Astrocyte of the cerebellum (primary cell): ENCODE results near the gene RIN1.
"Not testable (repeated sequence)": the region's sequence is repeated elsewhere in the genome, so short reads cannot be mapped to it uniquely, and the experiment has no call there.

Experiments used
- DNase-seq: peaks from one replicate; pipeline ENCODE4 v3.0.0-alpha.2; 2011; ENCODE audit warnings: low read depth
- H3K4me3 ChIP-seq: 2 replicates; pipeline ENCODE4 v1.5.1; 2011; ENCODE audit warnings: mild to moderate bottlenecking, low read depth, low read length, moderate library complexity
- in situ Hi-C: cut with HindIII; loops from 2 replicates; pipeline ENCODE4 v1.10.0; 2017; ENCODE audit warnings: low sequenced_read_pairs
- TF ChIP-seq, protein P1 (sequence below): IDR thresholded peaks from 2 replicates; pipeline ENCODE4 v1.5.1; 2012; ENCODE audit warnings: low read length, low read depth, moderate library complexity, mild to moderate bottlenecking; ENCODE audit errors: missing control alignments

RIN1 gene

DNA sequence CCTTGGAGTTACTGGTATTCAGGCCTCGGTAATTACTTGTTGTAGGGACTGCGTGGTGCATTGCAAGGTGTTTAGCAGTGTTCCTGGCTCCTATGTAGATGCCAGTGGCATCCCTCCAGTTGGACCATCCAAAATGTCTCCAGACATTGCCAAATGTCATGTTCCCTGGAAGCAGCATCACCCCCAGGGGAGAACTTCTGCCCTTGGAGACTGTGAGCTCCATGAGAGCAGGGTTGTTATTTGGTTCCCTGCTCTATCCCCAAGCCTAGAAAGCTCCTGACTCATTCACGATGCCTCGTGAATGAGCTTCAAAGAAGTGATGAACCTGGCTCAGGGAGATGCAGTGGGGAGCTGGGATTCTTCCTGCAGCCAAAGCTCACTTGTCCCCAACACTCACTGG is 14.6 kb downstream of the RIN1 start:
- no peak overlapping the region for H3K4me3 ChIP-seq
- in situ Hi-C loops = no loop called here
- DNase-seq = no peak
- TF ChIP-seq, protein P1, sequence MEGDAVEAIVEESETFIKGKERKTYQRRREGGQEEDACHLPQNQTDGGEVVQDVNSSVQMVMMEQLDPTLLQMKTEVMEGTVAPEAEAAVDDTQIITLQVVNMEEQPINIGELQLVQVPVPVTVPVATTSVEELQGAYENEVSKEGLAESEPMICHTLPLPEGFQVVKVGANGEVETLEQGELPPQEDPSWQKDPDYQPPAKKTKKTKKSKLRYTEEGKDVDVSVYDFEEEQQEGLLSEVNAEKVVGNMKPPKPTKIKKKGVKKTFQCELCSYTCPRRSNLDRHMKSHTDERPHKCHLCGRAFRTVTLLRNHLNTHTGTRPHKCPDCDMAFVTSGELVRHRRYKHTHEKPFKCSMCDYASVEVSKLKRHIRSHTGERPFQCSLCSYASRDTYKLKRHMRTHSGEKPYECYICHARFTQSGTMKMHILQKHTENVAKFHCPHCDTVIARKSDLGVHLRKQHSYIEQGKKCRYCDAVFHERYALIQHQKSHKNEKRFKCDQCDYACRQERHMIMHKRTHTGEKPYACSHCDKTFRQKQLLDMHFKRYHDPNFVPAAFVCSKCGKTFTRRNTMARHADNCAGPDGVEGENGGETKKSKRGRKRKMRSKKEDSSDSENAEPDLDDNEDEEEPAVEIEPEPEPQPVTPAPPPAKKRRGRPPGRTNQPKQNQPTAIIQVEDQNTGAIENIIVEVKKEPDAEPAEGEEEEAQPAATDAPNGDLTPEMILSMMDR = no peak

DNA sequence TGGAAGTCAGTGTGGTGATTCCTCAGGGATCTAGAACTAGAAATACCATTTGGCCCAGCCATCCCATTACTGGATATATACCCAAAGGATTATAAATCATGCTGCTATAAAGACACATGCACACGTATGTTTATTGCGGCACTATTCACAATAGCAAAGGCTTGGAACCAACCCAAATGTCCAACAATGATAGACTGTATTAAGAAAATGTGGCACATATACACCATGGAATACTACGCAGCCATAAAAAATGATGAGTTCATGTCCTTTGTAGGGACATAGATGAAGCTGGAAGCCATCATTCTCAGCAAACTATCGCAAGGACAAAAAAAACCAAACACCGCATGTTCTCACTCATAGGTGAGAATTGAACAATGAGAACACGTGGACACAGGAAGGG is 15.5 kb downstream of the RIN1 start:
- H3K4me3 ChIP-seq, DNase-seq, in situ Hi-C loops: not testable (repeated sequence)

DNA sequence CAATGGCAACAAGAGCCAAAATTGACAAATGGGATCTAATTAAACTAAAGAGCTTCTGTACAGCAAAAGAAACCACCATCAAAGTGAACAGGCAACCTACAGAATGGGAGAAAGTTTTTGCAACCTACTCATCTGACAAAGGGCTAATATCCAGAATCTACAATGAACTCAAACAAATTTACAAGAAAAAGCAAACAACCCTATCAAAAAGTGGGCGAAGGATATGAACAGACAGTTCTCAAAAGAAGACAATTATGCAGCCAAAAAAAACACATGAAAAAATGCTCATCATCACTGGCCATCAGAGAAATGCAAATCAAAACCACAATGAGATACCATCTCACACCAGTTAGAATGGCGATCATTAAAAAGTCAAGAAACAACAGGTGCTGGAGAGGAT is 15.9 kb downstream of the RIN1 start:
- H3K4me3 ChIP-seq, in situ Hi-C loops: not testable (repeated sequence)

DNA sequence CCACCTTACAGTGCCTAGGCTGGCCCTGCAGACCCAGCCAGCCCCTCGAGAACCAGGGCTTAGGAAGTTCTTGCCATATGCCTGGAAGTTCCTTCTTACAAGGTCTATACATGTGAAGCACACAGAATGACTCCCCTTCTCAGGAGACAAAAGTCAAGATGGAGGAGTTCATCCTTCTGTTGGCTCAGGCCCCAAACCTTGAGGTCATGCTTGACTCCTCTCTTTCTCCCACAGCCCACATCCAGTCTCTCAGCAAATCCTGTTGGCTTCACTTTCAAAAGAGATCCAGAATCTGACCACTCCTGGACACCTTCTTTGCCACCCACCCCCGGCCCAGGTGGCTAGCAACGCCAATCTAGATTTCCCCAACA is 17.6 kb downstream of the RIN1 start:
- TF ChIP-seq, protein P1 = no peak
- in situ Hi-C loops = no loop called here
- no peak overlapping the region for H3K4me3 ChIP-seq
- no peak for DNase-seq

More for the DNA sequence above, 15.9 kb downstream of the RIN1 start:
- DNase-seq = not testable (repeated sequence)

DNA sequence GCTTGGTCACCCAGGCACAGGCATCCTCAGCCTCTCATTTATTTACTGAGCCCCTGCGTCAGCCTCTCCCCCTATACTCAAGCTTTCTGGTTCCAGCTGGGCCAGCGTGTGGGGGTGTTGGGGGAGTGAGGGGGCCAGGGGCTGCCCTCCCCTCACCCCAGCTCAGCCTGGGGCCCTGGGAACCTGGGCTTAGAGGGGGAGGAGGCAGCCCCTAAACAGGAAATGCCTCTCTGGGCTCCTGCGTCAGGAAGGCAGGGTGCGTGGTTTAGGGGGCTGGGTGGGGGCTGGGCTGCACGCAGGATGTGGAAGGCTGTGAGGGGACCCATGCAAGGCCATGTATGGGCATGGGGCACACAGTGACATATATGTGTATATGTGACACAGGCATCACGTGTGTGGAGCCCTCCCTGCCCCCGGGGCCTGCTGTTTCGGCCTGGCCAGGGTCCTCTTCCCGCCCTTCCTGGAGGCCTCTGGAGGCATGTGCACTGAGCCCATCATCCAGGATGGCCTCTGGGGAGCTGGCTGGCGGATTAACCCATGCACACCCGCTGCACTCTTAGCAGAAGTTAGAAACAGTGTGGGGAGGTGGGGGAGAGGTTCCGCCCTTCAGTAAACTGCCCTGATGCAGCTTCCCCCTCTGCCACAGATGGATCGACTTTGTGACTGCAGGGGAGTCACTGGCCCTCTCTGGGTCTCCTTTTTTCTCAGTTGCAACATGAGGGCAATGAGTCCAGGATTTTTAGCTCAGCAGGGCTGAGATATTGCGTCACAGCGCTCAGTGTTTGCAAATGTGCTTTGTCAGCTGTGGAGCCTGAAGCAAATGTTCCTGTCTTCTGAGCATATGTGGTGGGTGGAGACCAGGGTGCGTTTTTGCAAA is 18.3 kb downstream of the RIN1 start:
- no peak overlapping the region for H3K4me3 ChIP-seq
- in situ Hi-C loops = no loop called here
- TF ChIP-seq, protein P1 = no peak
- no peak for DNase-seq

DNA sequence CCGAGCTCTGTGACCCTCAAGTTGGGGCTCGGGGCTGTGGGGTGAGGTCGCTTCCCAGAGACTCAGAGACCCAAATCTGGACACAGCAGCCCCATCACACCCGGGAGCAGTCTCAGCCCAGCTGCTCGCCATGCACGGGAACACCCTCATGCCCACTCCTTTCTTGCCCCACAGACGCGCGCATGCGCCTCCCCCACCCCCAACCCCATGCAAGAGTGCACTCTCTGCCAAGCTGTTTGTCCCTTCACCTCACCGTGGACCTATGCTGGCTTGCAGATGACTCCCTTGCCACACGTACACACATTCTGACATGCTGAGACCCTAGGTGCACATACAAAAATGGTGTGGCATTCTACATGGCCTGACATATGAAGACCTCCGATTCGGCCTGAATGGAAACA is 18.9 kb downstream of the RIN1 start:
- H3K4me3 ChIP-seq = no peak overlapping the region
- no peak for DNase-seq
- TF ChIP-seq, protein P1 = no peak
- in situ Hi-C loops = no loop called here

DNA sequence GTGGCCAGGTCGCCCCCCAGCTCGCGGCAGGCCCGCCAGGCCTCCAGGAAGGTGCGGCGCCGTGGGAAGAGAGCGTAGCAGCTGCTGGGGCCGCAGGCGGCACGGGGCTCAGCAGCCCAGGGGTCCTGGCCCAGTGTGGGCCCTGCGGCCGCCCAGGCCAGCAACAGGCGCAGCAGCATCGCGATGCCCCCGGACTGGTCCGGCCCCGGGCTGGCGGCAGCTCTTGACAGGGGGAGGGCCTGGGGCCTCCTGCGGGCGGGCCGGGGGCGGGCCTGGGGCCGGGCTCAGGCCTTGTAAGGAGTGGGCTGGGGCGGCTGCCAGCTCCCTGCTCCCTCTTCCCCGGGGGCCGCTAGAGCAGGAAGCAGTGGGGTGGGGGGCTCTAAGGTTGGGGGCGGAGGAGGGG is 19.4 kb downstream of the RIN1 start, which contains the start of gene CD248:
CD248 (minus strand) TSS at position 196 of the 403 bp plus-strand sequence; CDS start at position 179, 17 bp downstream.
- H3K4me3 ChIP-seq = peak within 1 kb of the TSS; percentile 24
- in situ Hi-C loops = no loop called here
- TF ChIP-seq, protein P1 = no peak
- DNase-seq = no peak
